SK-N-SH (cell line): ENCODE results near the gene ZNF74. TPM values are rescaled to one million over a fixed set of nuclear protein-coding genes. Genes with fewer than 3 reads are reported as not detected.
A peak's percentile ranks its signal among the peaks of the same experiment; 100 is the strongest.

ENCODE experiments used
- CTCF ChIA-PET: fragments of 300-600, 350-600 bp; formaldehyde crosslinking; extraction: SDS; loops from one replicate; lab custom pipeline; 2021; lab: Yijun Ruan, JAX
- POLR2A ChIA-PET: fragments of 350-600 bp; sonication (Branson Sonifier 250); formaldehyde crosslinking; extraction: SDS; loops from one replicate; lab custom pipeline; 2020; ENCODE audit warnings: antibody characterized with exemption, inconsistent platforms; lab: Yijun Ruan, JAX
- DNase-seq: peaks from one replicate; pipeline ENCODE4 v3.0.0; 2012
- H2AFZ ChIP-seq: fragments of 200-600 bp; sonication (generic); 2 replicates; pipeline ENCODE4 v1.8.1; 2016; ENCODE audit warnings: antibody characterized with exemption, mild to moderate bottlenecking, low read depth
- H3F3A ChIP-seq: fragments of 200-600 bp; sonication (generic); replicated peaks from 2 replicates; pipeline ENCODE3; 2016; ENCODE audit warnings: antibody characterized with exemption, mild to moderate bottlenecking; ENCODE audit not compliant: insufficient read depth
- H3K27ac ChIP-seq, 2 experiments: fragments of 200-500 bp in 1 of 2; fragments of 200-600 bp in 1 of 2; sonication (Bioruptor generic) in 1 of 2; sonication (generic), shearing (Covaris generic) in 1 of 2; 2 replicates each; pipeline versions ENCODE4 v1.5.1 to v1.6.1; 2014 to 2016; ENCODE audit warnings: low read depth in 2 of 2, inconsistent platforms in 1 of 2, low read length in 1 of 2, mild to moderate bottlenecking in 1 of 2, mixed read lengths in 1 of 2
- H3K27me3 ChIP-seq: fragments of 200-600 bp; sonication (generic), shearing (Covaris generic); 2 replicates; pipeline ENCODE4 v1.6.1; 2016; ENCODE audit warnings: mixed run types; ENCODE audit not compliant: insufficient read depth
- H3K36me3 ChIP-seq, 2 experiments: fragments of 200-500 bp in 1 of 2; fragments of 200-600 bp in 1 of 2; sonication (Bioruptor generic) in 1 of 2; sonication (generic) in 1 of 2; replicated peaks in 1 of 2; 2 replicates each; pipeline versions ENCODE3 to v1.5.1; 2014 to 2016; ENCODE audit warnings: low read length in 1 of 2, mild to moderate bottlenecking in 1 of 2; ENCODE audit not compliant: insufficient read depth in 2 of 2, control insufficient read depth in 1 of 2
- H3K4me1 ChIP-seq, 2 experiments: fragments of 200-500 bp in 1 of 2; fragments of 200-600 bp in 1 of 2; sonication (Bioruptor generic) in 1 of 2; sonication (generic), shearing (Covaris generic) in 1 of 2; 2 replicates each; pipeline versions ENCODE4 v1.5.1 to v1.6.1; 2014 to 2016; ENCODE audit warnings: low read depth in 1 of 2, low read length in 1 of 2, mixed run types in 1 of 2; ENCODE audit not compliant: insufficient read depth in 2 of 2, control insufficient read depth in 1 of 2
- H3K4me2 ChIP-seq: fragments of 200-600 bp; sonication (generic), shearing (Covaris generic); 2 replicates; pipeline ENCODE4 v1.6.1; 2017; ENCODE audit warnings: mixed run types
- H3K4me3 ChIP-seq, 2 experiments: fragments of 200-500 bp in 1 of 2; fragments of 200-600 bp in 1 of 2; sonication (Bioruptor generic) in 1 of 2; sonication (generic), shearing (Covaris generic) in 1 of 2; 2 replicates each; pipeline versions ENCODE4 v1.5.1 to v1.8.1; 2014 to 2016; ENCODE audit warnings: low read depth in 2 of 2, inconsistent platforms in 1 of 2, low read length in 1 of 2, mild to moderate bottlenecking in 1 of 2, mixed read lengths in 1 of 2, moderate library complexity in 1 of 2
- H3K79me2 ChIP-seq: fragments of 200-600 bp; sonication (generic); 2 replicates; pipeline ENCODE4 v1.8.1; 2017; ENCODE audit warnings: mild to moderate bottlenecking; ENCODE audit not compliant: insufficient read depth
- H3K9ac ChIP-seq: fragments of 200-600 bp; sonication (generic); 2 replicates; pipeline ENCODE4 v1.6.1; 2017; ENCODE audit warnings: mixed run types
- H3K9me2 ChIP-seq: fragments of 200-600 bp; sonication (generic); 2 replicates; pipeline ENCODE4 v1.6.1; 2017; ENCODE audit warnings: mixed run types
- H3K9me3 ChIP-seq: fragments of 200-600 bp; sonication (generic); 2 replicates; pipeline ENCODE4 v1.6.1; 2017; ENCODE audit warnings: mixed run types, mild to moderate bottlenecking, moderate library complexity
- H4K20me1 ChIP-seq: fragments of 200-600 bp; sonication (generic); 2 replicates; pipeline ENCODE4 v1.6.1; 2017; ENCODE audit warnings: mild to moderate bottlenecking, mixed run types; ENCODE audit not compliant: insufficient read depth
- CTCF ChIP-seq: fragments of 200-600 bp; sonication (generic); IDR thresholded peaks from 2 replicates; pipeline ENCODE4 v1.6.1; 2017; ENCODE audit warnings: antibody characterized with exemption, mild to moderate bottlenecking, moderate library complexity
- GABPA ChIP-seq: IDR thresholded peaks from 2 replicates; pipeline ENCODE4 v1.4.0; 2012; ENCODE audit warnings: low read depth, mild to moderate bottlenecking
- IRF3 ChIP-seq: fragments of 150-350 bp; IDR thresholded peaks from 2 replicates; pipeline ENCODE4 v1.6.1; 2016; ENCODE audit warnings: mild to moderate bottlenecking, low read depth, low read length
- JUND ChIP-seq: IDR thresholded peaks from 2 replicates; pipeline ENCODE4 v1.4.0; 2012
- MAX ChIP-seq: IDR thresholded peaks from 2 replicates; pipeline ENCODE4 v1.4.0; 2012; ENCODE audit warnings: low read depth
- MEF2A ChIP-seq: IDR thresholded peaks from 2 replicates; pipeline ENCODE4 v1.4.0; 2012; ENCODE audit warnings: low read depth, borderline replicate concordance
- MXI1 ChIP-seq: IDR thresholded peaks from 2 replicates; pipeline ENCODE4 v1.6.1; 2012; ENCODE audit warnings: mild to moderate bottlenecking, low read depth, low read length, improper control_type of control experiment
- NRF1 ChIP-seq: IDR thresholded peaks from 2 replicates; pipeline ENCODE4 v1.6.1; 2012; ENCODE audit warnings: low read depth, mild to moderate bottlenecking, low read length
- PBX3 ChIP-seq: IDR thresholded peaks from 2 replicates; pipeline ENCODE4; 2012
- RAD21 ChIP-seq: IDR thresholded peaks from 2 replicates; pipeline ENCODE4 v1.6.1; 2012; ENCODE audit warnings: mild to moderate bottlenecking, low read length
- RCOR1 ChIP-seq: fragments of 150-350 bp; IDR thresholded peaks from 2 replicates; pipeline ENCODE4 v1.6.1; 2017; ENCODE audit warnings: antibody characterized with exemption, low read length
- REST ChIP-seq: IDR thresholded peaks from 2 replicates; pipeline ENCODE4 v1.6.1; 2012; ENCODE audit warnings: mild to moderate bottlenecking, low read depth, low read length, moderate library complexity
- RXRA ChIP-seq: IDR thresholded peaks from 2 replicates; pipeline ENCODE4 v1.4.0; 2012; ENCODE audit warnings: low read depth, mild to moderate bottlenecking, borderline replicate concordance
- SIN3A ChIP-seq: IDR thresholded peaks from 2 replicates; pipeline ENCODE4 v1.6.1; 2012; ENCODE audit warnings: low read depth, mild to moderate bottlenecking, low read length, moderate library complexity, borderline replicate concordance
- SMC3 ChIP-seq: IDR thresholded peaks from 2 replicates; pipeline ENCODE4 v1.6.1; 2012; ENCODE audit warnings: low read depth, low read length, improper control_type of control experiment
- TAF1 ChIP-seq: IDR thresholded peaks from 2 replicates; pipeline ENCODE4 v1.6.1; 2012; ENCODE audit warnings: low read depth, mild to moderate bottlenecking, low read length, moderate library complexity, borderline replicate concordance
- TEAD4 ChIP-seq: IDR thresholded peaks from 2 replicates; pipeline ENCODE4 v1.4.0; 2012; ENCODE audit warnings: mild to moderate bottlenecking, borderline replicate concordance; ENCODE audit not compliant: insufficient read depth
- USF1 ChIP-seq: IDR thresholded peaks from 2 replicates; pipeline ENCODE4 v1.4.0; 2012; ENCODE audit warnings: low read depth, borderline replicate concordance
- USF2 ChIP-seq: fragments of 150-350 bp; IDR thresholded peaks from 2 replicates; pipeline ENCODE4 v1.6.1; 2017; ENCODE audit warnings: antibody characterized with exemption, low read length, low read depth, borderline replicate concordance
- YY1 ChIP-seq: IDR thresholded peaks from 2 replicates; pipeline ENCODE4 v1.4.0; 2012; ENCODE audit warnings: low read depth, mild to moderate bottlenecking
- WGBS: methylation state at CpG from one replicate; pipeline ENCODE4 v1.1.6; 2017; ENCODE audit warnings: low lambda C conversion rate; 5-methylcytosine and 5-hydroxymethylcytosine counted together
- polyA plus RNA-seq, 3 experiments: library from polyadenylated mRNA; depleted of rRNA; stranded (reverse); fragments of >200 nt; gene quantifications; 2 replicates each; pipeline ENCODE4 v1.2.3, GENCODE V29; 2012

Gene ZNF74
- polyA plus RNA-seq, 1 of the 3 experiments (the other 2 are of a cell fraction): 8.0 TPM

- Histone ChIP-seq H3K9me3 (no peaks in the 10 kb centered on the region), H3K9ac (peak overlapping the region; percentile 77; the same call in 1 of the 2 replicates), H4K20me1 (no peaks in the 10 kb centered on the region; the same call in 1 of the 2 replicates), H2AFZ (peak overlapping the region; percentile 92), H3K4me3 (peak overlapping the region; percentile 78 to 82), H3K36me3 (no peaks in the 10 kb centered on the region), H3K4me2 (peak overlapping the region; percentile 82), H3K27ac (peak overlapping the region; percentile 42 to 88; a peak in 3 of 4 replicates), H3F3A (no peaks in the 10 kb centered on the region), H3K27me3 (peaks cover 1% of the 10 kb centered on the region; the same call in 1 of the 2 replicates), H3K4me1 (peaks cover 7 to 18% of the 10 kb centered on the region in 2 experiments; a peak in 3 of 4 replicates), H3K9me2 (no peaks in the 10 kb centered on the region), H3K79me2 (peaks cover 22% of the 10 kb centered on the region)
- TF ChIP-seq SMC3: no peak
- TF ChIP-seq MAX: no peak
- TF ChIP-seq PBX3: no peak
- no peak for TF ChIP-seq TEAD4
- TF ChIP-seq RCOR1: no peak
- TF ChIP-seq USF1: no peak
- no peak for TF ChIP-seq RAD21
- TF ChIP-seq RXRA: no peak
- no peak for TF ChIP-seq YY1
- TF ChIP-seq USF2: no peak
- no peak for TF ChIP-seq MXI1
- TF ChIP-seq CTCF: no peak
- TF ChIP-seq MEF2A: no peak
- no peak for TF ChIP-seq TAF1
- no peak for TF ChIP-seq JUND
- TF ChIP-seq IRF3: no peak
- TF ChIP-seq GABPA: no peak
- no peak for TF ChIP-seq SIN3A
- no peak for TF ChIP-seq NRF1
- no peak for TF ChIP-seq REST
- ChIA-PET POLR2A (interaction anchor here (0.6 to 2.0 kb wide), 3 partner anchors 11 to 236 kb away, joined by 3 to 10 read pairs (median 3); partner anchors contain the start of gene DGCR6L), CTCF (interaction anchor here (0.7 to 1.9 kb wide), 4 partner anchors 11 to 238 kb away, joined by 3 to 12 read pairs (median 4); no protein-coding TSS in a partner anchor)
- no peak for DNase-seq
- 98% methylated on average over 9 of the region's 23 CpGs for WGBS
Measured at GRCh38 chr22:20392983-20393704, 807 bp upstream of the ZNF74 start.
